Measurements from ENCODE around the gene ABL1.

ABL1 gene

DNA sequence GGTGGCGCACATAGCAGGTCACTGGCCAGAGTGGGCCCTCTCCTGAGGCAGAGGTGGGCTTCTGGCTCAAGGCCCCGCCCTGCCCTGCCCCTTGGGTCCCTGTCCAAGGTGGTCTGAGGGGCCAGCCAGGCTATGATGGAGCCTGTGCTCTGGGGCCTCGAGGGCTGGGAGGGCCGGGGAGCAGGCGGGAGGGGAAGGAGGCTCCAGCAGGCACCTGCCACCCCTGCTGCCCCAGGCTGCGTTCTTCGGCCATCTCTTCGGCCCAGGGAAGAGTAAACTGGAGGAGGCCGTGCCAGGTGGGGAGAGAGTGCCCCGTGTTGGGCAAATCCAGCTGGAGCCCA, 89.4 kb downstream of the ABL1 start:
- H3K36me3 Mint-ChIP-seq: no peaks in the 10 kb centered on the region
- H3K9me3 Mint-ChIP-seq (ENCODE audit: low read depth): no peaks in the 10 kb centered on the region
- no peak overlapping the region for H3K27ac Mint-ChIP-seq
- no peak overlapping the region for H3K4me3 Mint-ChIP-seq
- H3K27me3 Mint-ChIP-seq: no peaks in the 10 kb centered on the region
- H3K4me1 Mint-ChIP-seq (ENCODE audit: low read depth): no peaks in the 10 kb centered on the region

DNA sequence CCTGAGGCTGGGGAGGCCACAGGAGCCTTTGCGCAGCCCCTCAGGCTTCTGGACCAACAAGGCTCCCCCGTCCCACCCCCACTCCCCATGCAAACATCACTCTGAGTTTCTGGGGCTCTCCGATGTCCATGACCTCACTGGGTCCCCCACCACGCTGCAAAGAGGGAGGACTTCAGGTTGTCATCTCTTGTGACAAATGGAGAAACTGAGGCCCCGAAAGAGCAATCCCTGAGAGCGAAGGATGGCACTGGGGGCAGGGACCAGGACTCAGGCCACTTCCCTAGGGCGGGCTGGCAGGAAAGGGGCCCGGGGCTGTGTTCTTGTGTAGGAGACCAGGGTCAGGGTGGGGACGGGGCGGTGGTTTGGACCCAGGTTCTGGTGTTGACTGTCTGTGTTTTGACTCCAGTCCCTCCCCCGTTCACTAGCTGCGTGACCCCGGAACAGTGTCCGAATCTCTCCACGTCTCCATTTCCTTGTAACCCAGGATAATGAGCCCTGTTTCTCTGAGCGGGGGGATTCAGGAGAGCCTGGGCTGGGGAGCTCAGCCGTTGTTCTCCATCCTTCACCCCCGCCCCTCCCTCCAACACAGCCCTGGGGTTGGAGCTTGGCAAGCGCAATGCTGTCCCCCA, 90.1 kb downstream of the ABL1 start:
- no peaks in the 10 kb centered on the region for H3K4me1 Mint-ChIP-seq (ENCODE audit: low read depth)
- peaks cover 2% of the 10 kb centered on the region for H3K27me3 Mint-ChIP-seq
- no peaks in the 10 kb centered on the region for H3K36me3 Mint-ChIP-seq
- no peak overlapping the region for H3K27ac Mint-ChIP-seq
- no peak overlapping the region for H3K4me3 Mint-ChIP-seq
- no peaks in the 10 kb centered on the region for H3K9me3 Mint-ChIP-seq (ENCODE audit: low read depth)

DNA sequence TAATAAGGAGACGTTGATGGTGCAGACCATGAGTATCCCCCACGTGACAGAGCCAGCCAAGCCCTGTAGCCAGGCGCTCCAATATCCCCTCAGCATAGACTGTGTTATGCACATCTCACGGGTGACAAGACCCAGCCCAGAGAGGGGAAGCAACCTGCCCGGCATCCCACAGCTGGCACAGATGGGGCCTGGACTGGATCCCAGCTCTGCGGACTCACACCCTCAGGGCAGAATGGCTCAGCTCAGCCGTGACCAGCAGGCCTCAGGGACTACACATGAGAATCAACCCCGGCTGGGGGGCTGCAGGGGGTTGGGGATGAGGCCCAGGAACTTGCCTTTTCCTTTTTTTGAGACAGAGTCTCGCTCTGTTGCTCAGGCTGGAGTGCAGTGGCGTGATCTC, 92.3 kb downstream of the ABL1 start:
- H3K9me3 Mint-ChIP-seq (ENCODE audit: low read depth): no peaks in the 10 kb centered on the region
- H3K4me3 Mint-ChIP-seq: no peak overlapping the region
- H3K27me3 Mint-ChIP-seq: peaks cover 2% of the 10 kb centered on the region
- H3K4me1 Mint-ChIP-seq (ENCODE audit: low read depth): no peaks in the 10 kb centered on the region
- H3K27ac Mint-ChIP-seq: no peak overlapping the region
- H3K36me3 Mint-ChIP-seq: no peaks in the 10 kb centered on the region

DNA sequence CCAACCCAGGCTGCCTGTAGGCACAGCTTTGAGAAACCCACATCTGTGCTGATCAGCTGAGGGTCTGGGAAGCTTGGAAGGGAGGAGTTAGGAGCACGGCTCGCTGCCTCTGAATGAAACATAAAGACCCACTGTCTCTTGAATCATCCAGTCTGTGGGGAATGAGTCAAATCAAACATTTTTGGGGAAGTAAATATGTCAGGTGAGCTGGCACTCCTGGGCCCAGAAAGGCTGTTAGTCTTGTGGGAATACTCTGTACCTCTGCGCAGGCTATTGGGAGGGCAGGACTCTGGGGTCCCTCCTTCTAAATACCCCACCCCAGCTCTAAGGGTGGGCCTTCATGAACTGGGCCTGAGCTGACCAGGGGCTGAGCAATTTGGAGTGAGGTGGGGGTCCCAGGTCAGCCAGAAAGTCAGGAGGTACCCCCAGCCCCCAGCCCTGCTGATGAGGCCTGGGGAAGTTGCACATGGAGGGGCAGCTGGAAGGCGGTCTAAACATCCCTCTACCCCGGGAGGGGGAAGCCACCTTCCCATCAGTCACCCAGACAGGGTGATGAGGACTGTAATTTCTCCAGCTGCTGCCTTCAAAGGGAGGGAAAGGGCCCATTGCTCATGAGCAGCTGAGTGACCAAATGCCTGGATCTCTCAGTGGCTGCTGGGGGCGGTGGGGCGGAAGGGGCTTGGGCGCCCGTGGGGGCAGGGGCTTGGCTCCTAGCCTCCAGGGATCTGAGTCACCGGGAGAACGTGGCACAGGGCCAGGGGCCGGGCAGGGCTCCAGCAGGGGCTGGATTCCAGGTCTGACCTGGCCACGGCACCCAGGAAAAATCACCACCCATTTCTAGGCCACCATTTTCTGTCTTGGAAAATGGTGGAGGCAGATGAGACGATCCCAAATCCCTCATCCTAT, 93.2 kb downstream of the ABL1 start:
- H3K4me3 Mint-ChIP-seq: no peak overlapping the region
- no peak overlapping the region for H3K27ac Mint-ChIP-seq
- peaks cover 5% of the 10 kb centered on the region for H3K27me3 Mint-ChIP-seq
- H3K9me3 Mint-ChIP-seq (ENCODE audit: low read depth): no peaks in the 10 kb centered on the region
- H3K4me1 Mint-ChIP-seq (ENCODE audit: low read depth): no peaks in the 10 kb centered on the region
- H3K36me3 Mint-ChIP-seq: no peaks in the 10 kb centered on the region

DNA sequence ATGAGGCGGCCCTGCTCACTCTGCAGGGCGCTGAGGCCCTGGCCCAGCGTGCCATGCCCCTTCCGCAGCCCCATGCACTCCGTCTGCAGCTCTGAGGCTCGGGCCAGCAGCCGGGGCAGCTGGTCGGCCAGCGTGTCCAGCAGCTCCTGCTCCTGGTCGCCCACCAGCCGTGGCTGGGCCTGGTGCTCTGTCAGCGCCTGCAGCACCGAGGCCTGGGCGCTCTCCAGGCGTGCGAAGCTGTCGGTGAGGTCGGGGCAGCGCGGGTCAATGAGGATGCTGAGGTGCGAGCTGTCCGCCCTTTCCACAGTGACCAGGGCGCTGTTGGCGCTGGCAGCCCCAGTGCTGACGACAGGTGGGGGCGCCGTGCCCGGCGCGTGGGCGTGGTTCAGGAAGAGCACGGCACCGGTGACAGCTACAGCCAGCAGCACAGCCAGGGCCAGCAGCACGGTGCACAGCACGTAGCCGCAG, 94.6 kb downstream of the ABL1 start:
- Mint-ChIP-seq H3K36me3 (no peaks in the 10 kb centered on the region), H3K27me3 (peaks cover 6% of the 10 kb centered on the region), H3K4me1 (ENCODE audit: low read depth) (no peaks in the 10 kb centered on the region), H3K4me3 (no peak overlapping the region), H3K27ac (no peak overlapping the region), H3K9me3 (ENCODE audit: low read depth) (no peaks in the 10 kb centered on the region)

DNA sequence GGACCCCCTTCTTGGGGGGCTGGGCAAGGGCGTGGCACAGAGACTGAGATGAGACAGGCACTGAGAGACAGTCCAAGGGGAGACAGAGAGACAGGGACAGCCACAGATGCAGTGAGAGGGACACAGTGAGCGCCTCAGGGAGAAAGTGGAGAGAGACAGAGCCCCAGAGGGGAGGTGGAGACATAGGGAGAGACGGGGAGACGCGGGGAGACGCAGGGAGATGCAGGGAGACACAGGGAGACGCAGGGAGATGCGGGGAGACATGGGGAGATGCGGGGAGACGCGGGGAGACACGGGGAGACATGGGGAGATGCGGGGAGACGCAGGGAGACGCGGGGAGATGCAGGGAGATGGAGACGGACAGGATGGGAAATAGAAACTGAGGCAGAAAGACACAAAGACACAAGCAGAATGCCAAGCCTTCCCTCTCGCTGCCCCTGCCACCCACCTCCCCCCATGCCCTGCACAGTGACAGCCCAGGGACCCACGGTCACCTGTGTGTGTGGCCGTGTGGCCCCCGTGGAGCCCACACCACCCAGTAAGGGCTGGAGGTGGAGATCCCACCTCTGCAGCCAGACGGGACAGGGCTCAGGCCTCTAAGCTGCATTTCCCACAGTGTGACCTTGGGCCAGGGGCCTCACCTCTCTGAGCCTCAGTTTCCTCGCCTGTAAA, 95.2 kb downstream of the ABL1 start:
- no peaks in the 10 kb centered on the region for H3K36me3 Mint-ChIP-seq
- no peak overlapping the region for H3K27ac Mint-ChIP-seq
- peaks cover 13% of the 10 kb centered on the region for H3K27me3 Mint-ChIP-seq
- H3K4me1 Mint-ChIP-seq (ENCODE audit: low read depth): no peaks in the 10 kb centered on the region
- H3K4me3 Mint-ChIP-seq: no peak overlapping the region
- no peaks in the 10 kb centered on the region for H3K9me3 Mint-ChIP-seq (ENCODE audit: low read depth)

DNA sequence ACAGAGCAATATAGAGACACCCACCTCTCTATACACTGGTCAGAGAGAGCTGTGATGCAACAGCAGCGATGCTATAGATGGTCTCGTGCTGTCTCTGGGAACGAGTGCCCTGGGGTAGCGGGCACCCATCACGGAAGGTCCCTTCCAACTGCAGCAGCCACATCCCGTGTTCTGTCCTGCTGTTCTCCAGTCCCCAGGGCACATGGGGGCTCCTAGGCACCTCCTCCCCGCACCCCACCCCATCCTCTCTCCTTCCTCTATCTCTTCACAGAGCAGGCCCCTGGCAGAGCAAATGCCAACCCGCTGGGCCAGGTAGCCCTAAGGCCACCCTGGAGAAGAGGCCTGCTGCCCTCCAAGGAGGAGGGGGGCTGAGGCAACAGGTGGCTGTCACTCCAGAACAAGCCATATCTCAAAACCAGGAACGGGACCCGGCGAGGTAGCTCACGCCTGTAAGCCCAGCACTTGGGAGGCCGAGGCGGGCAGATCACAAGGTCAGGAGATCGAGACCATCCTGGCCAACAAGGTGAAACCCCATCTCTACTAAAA, 95.8 kb downstream of the ABL1 start:
- Mint-ChIP-seq H3K27ac (no peak overlapping the region), H3K27me3 (peaks cover 14% of the 10 kb centered on the region), H3K4me1 (ENCODE audit: low read depth) (no peaks in the 10 kb centered on the region), H3K4me3 (no peak overlapping the region), H3K9me3 (ENCODE audit: low read depth) (no peaks in the 10 kb centered on the region), H3K36me3 (no peaks in the 10 kb centered on the region)

DNA sequence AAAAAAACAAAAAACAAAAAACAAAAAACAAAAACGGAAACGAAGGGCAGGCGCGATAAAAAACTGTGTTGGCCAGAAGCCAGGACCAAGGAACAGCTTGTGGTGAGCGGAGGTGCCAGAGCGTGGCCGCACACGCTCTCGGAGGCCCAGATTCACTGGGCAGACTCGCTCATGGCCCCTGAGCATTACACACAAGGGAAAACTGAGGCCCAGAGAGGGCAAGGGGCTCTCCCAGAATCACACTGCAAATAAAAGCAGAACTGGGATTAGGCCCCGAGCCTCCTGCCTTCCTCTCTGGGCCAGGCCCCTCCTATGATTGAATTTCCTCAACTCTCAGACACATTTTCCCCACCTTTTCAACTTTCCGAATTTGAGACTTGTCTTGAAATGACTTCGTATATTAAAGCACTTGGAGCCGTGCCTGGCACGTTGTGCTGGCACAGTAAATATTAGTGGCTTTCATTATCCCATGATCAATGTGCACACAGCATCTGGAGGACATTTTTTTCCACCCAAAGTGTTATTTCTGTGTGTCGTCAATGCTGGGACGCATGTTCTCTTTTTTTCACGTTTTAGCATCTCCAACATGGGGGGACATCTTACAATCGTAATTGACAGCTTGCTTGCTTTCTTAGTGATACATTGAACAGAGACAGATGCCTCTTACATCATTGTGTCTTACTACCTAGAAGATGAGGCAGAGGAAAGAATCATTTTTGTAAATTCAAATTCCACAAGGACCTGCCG, 96.6 kb downstream of the ABL1 start:
- H3K9me3 Mint-ChIP-seq (ENCODE audit: low read depth): no peaks in the 10 kb centered on the region
- no peak overlapping the region for H3K27ac Mint-ChIP-seq
- no peaks in the 10 kb centered on the region for H3K36me3 Mint-ChIP-seq
- H3K4me1 Mint-ChIP-seq (ENCODE audit: low read depth): no peaks in the 10 kb centered on the region
- no peak overlapping the region for H3K4me3 Mint-ChIP-seq
- peaks cover 16% of the 10 kb centered on the region for H3K27me3 Mint-ChIP-seq

DNA sequence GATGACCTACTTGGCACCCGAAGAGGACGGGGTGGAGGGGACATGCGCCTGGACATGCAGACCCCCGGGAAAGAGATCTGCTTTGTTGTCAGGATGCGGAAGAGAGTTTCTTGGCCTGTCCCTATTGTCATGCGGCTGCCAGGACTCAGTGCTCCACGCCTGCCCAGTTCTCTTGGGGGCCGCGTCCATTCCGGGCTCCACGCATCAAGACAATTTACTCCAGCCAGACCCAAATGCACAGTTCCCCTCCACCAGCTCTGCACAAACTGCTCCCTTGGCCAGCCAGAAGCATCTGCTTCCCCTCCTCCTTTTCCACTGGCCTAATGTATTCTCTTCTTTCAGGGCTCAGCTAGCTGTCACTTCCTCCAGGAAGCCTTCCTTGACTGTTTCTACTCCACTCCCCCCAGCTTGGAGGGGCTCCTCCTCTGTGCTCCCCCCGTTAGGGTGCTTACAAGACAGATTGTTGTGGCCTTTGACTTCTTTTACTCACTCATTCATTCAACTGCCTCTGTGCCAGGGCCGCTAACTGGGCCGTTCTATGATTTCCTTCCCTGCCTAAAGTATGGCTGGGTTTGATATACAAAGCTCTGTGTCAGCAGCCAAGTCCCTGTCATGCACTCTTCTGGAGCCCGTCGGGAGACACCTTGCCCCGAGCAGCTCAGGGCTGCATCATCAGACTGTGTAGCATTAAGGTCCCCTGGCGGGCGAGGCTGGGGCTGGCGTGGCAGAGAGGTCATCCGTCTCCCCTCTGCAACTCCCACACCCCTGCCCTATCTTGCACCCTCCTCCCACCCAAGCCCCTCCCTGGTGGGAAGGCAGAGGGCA, 97.4 kb downstream of the ABL1 start:
- H3K36me3 Mint-ChIP-seq: no peaks in the 10 kb centered on the region
- H3K27ac Mint-ChIP-seq: no peak overlapping the region
- peaks cover 23% of the 10 kb centered on the region for H3K27me3 Mint-ChIP-seq
- H3K4me1 Mint-ChIP-seq (ENCODE audit: low read depth): peaks cover 2% of the 10 kb centered on the region
- no peaks in the 10 kb centered on the region for H3K9me3 Mint-ChIP-seq (ENCODE audit: low read depth)
- no peak overlapping the region for H3K4me3 Mint-ChIP-seq

DNA sequence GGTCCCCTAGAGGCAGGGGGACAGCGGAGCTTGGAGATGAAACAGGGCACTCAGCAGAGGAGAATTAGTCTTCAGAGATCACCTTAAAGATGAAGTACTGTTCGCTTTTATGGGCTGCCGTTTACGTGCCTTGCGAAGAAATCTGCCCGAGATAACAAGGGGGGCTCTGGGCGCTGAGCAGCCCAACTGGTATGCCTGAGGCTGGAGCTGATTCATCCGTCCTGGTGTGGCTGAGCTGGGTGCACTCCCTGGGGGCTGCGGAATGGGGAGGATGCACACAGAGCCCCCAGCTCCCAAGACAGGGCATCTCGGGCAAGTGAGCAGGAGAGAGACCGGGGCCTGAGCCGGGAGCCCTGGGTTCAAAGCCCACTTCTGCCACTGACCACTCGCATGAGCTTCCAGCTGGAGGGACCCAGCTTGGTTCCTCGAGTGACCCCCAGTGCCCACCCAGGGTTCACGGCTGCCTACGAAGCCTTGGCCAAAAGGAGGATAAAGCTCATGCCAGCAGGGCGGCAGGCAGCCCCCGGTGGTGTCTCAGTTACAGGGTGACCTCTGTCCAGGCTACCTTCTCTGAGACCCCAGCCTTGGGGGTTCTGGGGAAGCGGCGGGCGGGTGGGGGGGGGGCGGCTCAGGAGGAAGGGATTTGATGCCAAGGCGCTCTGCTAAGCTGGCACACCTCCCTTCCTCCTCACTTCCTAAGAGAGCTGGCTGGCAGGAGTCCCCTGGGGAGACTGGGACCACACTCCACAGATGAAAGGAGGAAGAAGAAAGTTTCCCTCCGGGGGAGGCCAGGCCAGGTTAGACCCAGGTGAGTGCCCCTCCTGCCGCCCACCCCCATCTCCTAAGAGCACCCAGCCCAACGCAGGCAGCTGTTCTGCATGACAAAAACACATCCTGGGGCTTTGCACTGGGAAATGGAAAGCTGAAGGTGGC, 98.3 kb downstream of the ABL1 start:
- no peaks in the 10 kb centered on the region for H3K36me3 Mint-ChIP-seq
- H3K4me3 Mint-ChIP-seq: no peak overlapping the region
- peaks cover 26% of the 10 kb centered on the region for H3K27me3 Mint-ChIP-seq
- no peaks in the 10 kb centered on the region for H3K9me3 Mint-ChIP-seq (ENCODE audit: low read depth)
- H3K4me1 Mint-ChIP-seq (ENCODE audit: low read depth): peaks cover 2% of the 10 kb centered on the region
- H3K27ac Mint-ChIP-seq: no peak overlapping the region

DNA sequence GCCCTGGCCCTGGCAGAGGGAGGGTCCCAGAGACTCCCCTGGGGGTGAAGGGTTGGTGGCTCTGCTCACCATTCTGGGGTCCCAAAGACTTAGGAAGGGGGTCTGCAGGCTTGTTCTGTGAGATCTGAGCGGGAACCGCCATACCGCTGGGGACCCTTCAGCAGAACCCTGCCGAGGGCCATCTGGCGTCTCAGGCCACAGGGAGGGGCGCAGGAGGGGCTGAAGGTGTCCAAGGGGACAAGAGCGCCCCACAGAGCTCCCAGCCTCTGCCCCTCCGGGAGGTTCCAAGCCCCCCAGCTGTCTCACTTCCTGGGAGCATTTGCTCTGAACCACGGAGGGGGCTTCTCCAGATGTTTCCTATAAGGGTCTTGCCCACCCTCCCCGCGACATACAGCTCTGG, 99.2 kb downstream of the ABL1 start:
- Mint-ChIP-seq H3K27ac (no peak overlapping the region), H3K9me3 (ENCODE audit: low read depth) (no peaks in the 10 kb centered on the region), H3K4me1 (ENCODE audit: low read depth) (peaks cover 4% of the 10 kb centered on the region), H3K36me3 (no peaks in the 10 kb centered on the region), H3K4me3 (no peak overlapping the region), H3K27me3 (peaks cover 26% of the 10 kb centered on the region)

DNA sequence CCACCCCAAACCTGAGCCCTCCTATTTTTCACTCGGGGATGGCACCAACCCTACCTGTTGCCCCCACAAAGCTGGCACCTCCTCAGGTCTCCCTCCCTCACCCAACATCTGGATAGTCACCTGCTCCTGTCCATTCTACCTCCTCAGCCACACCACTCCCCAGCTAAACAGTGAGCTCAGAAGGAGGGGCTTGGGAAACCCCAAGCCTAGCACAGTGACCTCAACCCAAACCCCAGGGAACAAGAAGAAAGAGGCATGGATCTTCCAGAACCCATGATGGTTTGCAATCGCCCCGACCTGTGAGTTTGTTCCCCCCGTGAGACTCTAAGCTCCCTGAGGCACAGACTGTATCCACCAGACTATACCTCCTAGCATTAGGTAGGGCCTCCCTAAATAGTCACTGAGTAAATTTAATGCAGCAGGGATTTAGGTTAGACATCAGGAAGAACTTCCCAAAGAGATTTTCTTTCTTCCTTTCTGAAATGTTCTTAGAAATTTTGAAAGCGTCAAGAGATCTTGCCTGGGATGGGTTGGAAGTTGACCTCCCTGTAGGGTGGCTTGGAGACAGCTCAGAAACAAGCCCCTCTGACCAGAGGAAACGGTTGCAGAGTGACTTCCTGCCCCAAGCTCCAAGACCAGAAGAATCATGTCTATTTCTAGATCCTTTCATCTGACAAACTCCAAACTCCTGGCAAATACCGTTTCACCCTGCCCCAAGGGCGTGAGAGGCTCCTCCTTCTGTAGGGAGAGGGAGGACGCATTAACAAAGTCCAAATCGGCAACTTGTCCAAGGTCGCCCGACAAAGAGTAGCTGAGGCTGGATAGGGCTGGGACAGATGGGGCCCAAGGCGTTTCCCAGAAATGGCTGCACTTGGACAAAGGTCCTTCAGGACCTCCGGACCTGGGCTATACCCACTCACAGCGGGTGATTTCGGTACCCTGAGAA, 99.9 kb downstream of the ABL1 start:
- Mint-ChIP-seq H3K36me3 (no peaks in the 10 kb centered on the region), H3K9me3 (ENCODE audit: low read depth) (no peaks in the 10 kb centered on the region), H3K4me3 (no peak overlapping the region), H3K27me3 (peaks cover 26% of the 10 kb centered on the region), H3K27ac (no peak overlapping the region), H3K4me1 (ENCODE audit: low read depth) (peaks cover 4% of the 10 kb centered on the region)
